Measurements from ENCODE around the gene ZNF71.

DNA sequence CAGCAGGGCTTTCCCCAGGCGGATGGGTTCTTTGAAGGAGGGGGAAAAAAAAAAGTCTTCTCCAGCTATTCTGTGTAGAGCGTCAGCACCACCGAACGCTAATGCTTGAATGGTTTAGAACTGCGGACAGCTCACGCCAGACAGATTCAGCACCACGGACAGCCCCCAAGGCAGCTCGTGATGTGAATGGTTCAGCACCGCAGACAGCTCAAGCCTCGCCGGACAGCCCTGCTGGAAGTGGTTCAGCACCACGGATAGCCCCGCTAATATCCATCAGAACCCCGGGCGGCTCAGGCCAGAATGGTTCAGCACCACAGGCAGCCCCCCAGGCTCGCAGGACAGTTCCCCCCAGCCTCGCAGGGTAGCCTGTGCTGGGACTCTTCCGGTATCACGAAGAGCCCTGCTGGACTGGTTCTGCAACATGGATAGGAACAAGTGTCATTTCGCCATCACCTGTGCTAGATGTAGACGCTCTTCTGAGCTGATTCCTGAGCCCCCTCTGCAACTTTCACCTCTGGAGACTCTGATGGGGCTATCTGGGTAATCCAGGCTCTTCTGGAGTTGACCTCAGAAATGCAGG, 43.0 kb downstream of the ZNF71 start:
- no peak for TF ChIP-seq EZH2phosphoT487 (IDR thresholded peaks at IDR 0.05; ENCODE audit: insufficient read depth, low read depth)
- TF ChIP-seq EZH2 (IDR thresholded peaks at IDR 0.05; ENCODE audit: insufficient read depth, poor library complexity, severe bottlenecking) = no peak

Data from GM23248 (cell line).